Measurements from ENCODE around the gene ROR1. TPM values are rescaled to one million over a fixed set of nuclear protein-coding genes. Genes with fewer than 3 reads are reported as not detected.

The ROR1 gene
- polyA plus RNA-seq, 1 of the 3 experiments (the other 2 are of a cell fraction), result 4.0 TPM

- H3K79me2 ChIP-seq (ENCODE audit: insufficient read depth), result no peaks in the 10 kb centered on the region
- DNase-seq, result no peak
- ChIA-PET CTCF (interaction anchor here (1.0 to 2.2 kb wide), 5 partner anchors 9 to 520 kb away, joined by 3 to 6 read pairs (median 4); no protein-coding TSS in a partner anchor), POLR2A (no interaction called here)
- no peak overlapping the region for H3K9ac ChIP-seq
- no peak overlapping the region for H3K4me2 ChIP-seq
- no peak overlapping the region for H3K4me3 ChIP-seq (ENCODE audit: low read depth in 2 of 2, low read length in 1 of 2)
- H3K36me3 ChIP-seq (replicated peaks in 1 of 2; ENCODE audit: control insufficient read depth in 1 of 2, insufficient read depth in 2 of 2, low read length in 1 of 2), result no peaks in the 10 kb centered on the region
- no peaks in the 10 kb centered on the region for H3K27me3 ChIP-seq (ENCODE audit: insufficient read depth)
- no peaks in the 10 kb centered on the region for H4K20me1 ChIP-seq (ENCODE audit: insufficient read depth)
- peak overlapping the region in 1 of 2 experiments; percentile 81; a peak in 2 of 4 replicates for H3K27ac ChIP-seq (ENCODE audit: low read depth in 2 of 2, low read length in 1 of 2)
- H2AFZ ChIP-seq (ENCODE audit: low read depth), result no peak overlapping the region
- TF ChIP-seq RAD21 (IDR thresholded peaks at IDR 0.05; ENCODE audit: low read length), result no peak
- TF ChIP-seq TAF1 (IDR thresholded peaks at IDR 0.05; ENCODE audit: borderline replicate concordance, low read depth, low read length), result no peak
- TF ChIP-seq REST (IDR thresholded peaks at IDR 0.05; ENCODE audit: low read depth, low read length), result no peak
- TF ChIP-seq ZBTB33 (IDR thresholded peaks at IDR 0.05; ENCODE audit: borderline replicate concordance, low read depth), result no peak
- no peak for TF ChIP-seq SMC3 (IDR thresholded peaks at IDR 0.05; ENCODE audit: low read depth, low read length)
- TF ChIP-seq TCF12 (IDR thresholded peaks at IDR 0.05), result no peak
- TF ChIP-seq, protein P1, sequence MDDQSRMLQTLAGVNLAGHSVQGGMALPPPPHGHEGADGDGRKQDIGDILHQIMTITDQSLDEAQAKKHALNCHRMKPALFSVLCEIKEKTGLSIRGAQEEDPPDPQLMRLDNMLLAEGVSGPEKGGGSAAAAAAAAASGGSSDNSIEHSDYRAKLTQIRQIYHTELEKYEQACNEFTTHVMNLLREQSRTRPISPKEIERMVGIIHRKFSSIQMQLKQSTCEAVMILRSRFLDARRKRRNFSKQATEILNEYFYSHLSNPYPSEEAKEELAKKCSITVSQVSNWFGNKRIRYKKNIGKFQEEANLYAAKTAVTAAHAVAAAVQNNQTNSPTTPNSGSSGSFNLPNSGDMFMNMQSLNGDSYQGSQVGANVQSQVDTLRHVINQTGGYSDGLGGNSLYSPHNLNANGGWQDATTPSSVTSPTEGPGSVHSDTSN (IDR thresholded peaks at IDR 0.05), result no peak
- TF ChIP-seq, protein P2, sequence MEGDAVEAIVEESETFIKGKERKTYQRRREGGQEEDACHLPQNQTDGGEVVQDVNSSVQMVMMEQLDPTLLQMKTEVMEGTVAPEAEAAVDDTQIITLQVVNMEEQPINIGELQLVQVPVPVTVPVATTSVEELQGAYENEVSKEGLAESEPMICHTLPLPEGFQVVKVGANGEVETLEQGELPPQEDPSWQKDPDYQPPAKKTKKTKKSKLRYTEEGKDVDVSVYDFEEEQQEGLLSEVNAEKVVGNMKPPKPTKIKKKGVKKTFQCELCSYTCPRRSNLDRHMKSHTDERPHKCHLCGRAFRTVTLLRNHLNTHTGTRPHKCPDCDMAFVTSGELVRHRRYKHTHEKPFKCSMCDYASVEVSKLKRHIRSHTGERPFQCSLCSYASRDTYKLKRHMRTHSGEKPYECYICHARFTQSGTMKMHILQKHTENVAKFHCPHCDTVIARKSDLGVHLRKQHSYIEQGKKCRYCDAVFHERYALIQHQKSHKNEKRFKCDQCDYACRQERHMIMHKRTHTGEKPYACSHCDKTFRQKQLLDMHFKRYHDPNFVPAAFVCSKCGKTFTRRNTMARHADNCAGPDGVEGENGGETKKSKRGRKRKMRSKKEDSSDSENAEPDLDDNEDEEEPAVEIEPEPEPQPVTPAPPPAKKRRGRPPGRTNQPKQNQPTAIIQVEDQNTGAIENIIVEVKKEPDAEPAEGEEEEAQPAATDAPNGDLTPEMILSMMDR (IDR thresholded peaks at IDR 0.05), result no peak
- no peak for TF ChIP-seq RXRA (IDR thresholded peaks at IDR 0.05; ENCODE audit: borderline replicate concordance, low read depth)
- no peaks in the 10 kb centered on the region for H3K9me2 ChIP-seq
- WGBS (ENCODE audit: low lambda C conversion rate), result 82% methylated on average over 8 of the region's 8 CpGs
- no peaks in the 10 kb centered on the region for H3K9me3 ChIP-seq
- H3K4me1 ChIP-seq (ENCODE audit: control insufficient read depth in 1 of 2, insufficient read depth in 2 of 2, low read depth in 1 of 2, low read length in 1 of 2), result peaks cover 0 to 35% of the 10 kb centered on the region in 2 experiments; a peak in 2 of 4 replicates
- no peaks in the 10 kb centered on the region for H3F3A ChIP-seq (replicated peaks; ENCODE audit: insufficient read depth)
These were observed 420.6 kb downstream of the ROR1 start for GRCh38 chr1:64194168-64195080.
